ENCODE measurements around the gene ID1. TPM values are rescaled to one million over a fixed set of nuclear protein-coding genes. Genes with fewer than 3 reads are reported as not detected.
"Not testable (repeated sequence)": the region's sequence is repeated elsewhere in the genome, so short reads cannot be mapped to it uniquely, and the experiment has no call there.

The ID1 gene
- total RNA-seq, 2 experiments from 2014 or later: 0.44 to 0.71 TPM

- CTCF ChIA-PET: interaction anchor here (20.5 kb wide), 1 partner anchor 42 kb away, joined by 673 read pairs; no protein-coding TSS in a partner anchor
- POLR2A ChIA-PET: no interaction called here
These were observed 2.7 kb downstream of the ID1 start for GRCh38 chr20:31607640-31608250.

- ChIA-PET CTCF (interaction anchor here (20.5 kb wide), 1 partner anchor 42 kb away, joined by 673 read pairs; no protein-coding TSS in a partner anchor), POLR2A (interaction anchor here (0.5 kb wide), 1 partner anchor 35 kb away, joined by 5 read pairs; no protein-coding TSS in a partner anchor)
These were observed 3.3 kb downstream of the ID1 start for GRCh38 chr20:31608251-31608945.

- CTCF ChIA-PET: interaction anchor here (0.9 to 20.5 kb wide), 31 partner anchors 9 to 151 kb away, joined by 3 to 673 read pairs (median 5); partner anchors contain the start of genes HM13 and ID1
- POLR2A ChIA-PET: interaction anchor here (0.6 to 1.8 kb wide), 7 partner anchors 8 to 111 kb away, joined by 3 to 9 read pairs (median 4); partner anchors contain the start of gene BCL2L1
These were observed 7.2 kb downstream of the ID1 start for GRCh38 chr20:31612271-31612640.

- CTCF ChIA-PET: interaction anchor here (20.5 kb wide), 1 partner anchor 49 kb away, joined by 673 read pairs; no protein-coding TSS in a partner anchor
- POLR2A ChIA-PET: no interaction called here
These were observed 10.3 kb downstream of the ID1 start for GRCh38 chr20:31615416-31615815.

- POLR2A ChIA-PET: no interaction called here
- CTCF ChIA-PET: interaction anchor here (0.7 to 20.5 kb wide), 2 partner anchors 12 to 52 kb away, joined by 3 to 673 read pairs; no protein-coding TSS in a partner anchor
These were observed 12.5 kb downstream of the ID1 start for GRCh38 chr20:31617432-31618104.

- ChIA-PET POLR2A (no interaction called here), CTCF (interaction anchor here (20.5 kb wide), 1 partner anchor 54 kb away, joined by 673 read pairs; no protein-coding TSS in a partner anchor)
These were observed 15.2 kb downstream of the ID1 start for GRCh38 chr20:31620246-31620645.

GRCh38 chr20:31623123-31623505 lies 18.0 kb downstream of the ID1 start:
- CTCF ChIA-PET, POLR2A ChIA-PET: not testable (repeated sequence)

- POLR2A ChIA-PET: interaction anchor here (0.6 kb wide), 1 partner anchor 54 kb away, joined by 6 read pairs; no protein-coding TSS in a partner anchor
- CTCF ChIA-PET: not testable (repeated sequence)
These were observed 21.4 kb downstream of the ID1 start for GRCh38 chr20:31626534-31626933.

GRCh38 chr20:31628057-31628456 lies 23.0 kb downstream of the ID1 start:
- CTCF ChIA-PET, POLR2A ChIA-PET: not testable (repeated sequence)

GRCh38 chr20:31630187-31630790 lies 25.2 kb downstream of the ID1 start:
- ChIA-PET CTCF (interaction anchor here (0.8 to 1.9 kb wide), 3 partner anchors 9 to 31 kb away, joined by 3 to 5 read pairs (median 5); no protein-coding TSS in a partner anchor), POLR2A (interaction anchor here (0.6 kb wide), 1 partner anchor 46 kb away, joined by 5 read pairs; no protein-coding TSS in a partner anchor)

GRCh38 chr20:31632548-31633338 lies 27.7 kb downstream of the ID1 start:
- ChIA-PET POLR2A (no interaction called here), CTCF (interaction anchor here (0.7 to 3.2 kb wide), 7 partner anchors 10 to 91 kb away, joined by 3 to 18 read pairs (median 4); partner anchors contain the start of gene BCL2L1)

- POLR2A ChIA-PET: interaction anchor here (2.0 kb wide), 1 partner anchor 90 kb away, joined by 7 read pairs; the partner anchor contains the start of gene BCL2L1
- CTCF ChIA-PET: interaction anchor here (0.6 to 3.2 kb wide), 16 partner anchors 8 to 94 kb away, joined by 3 to 19 read pairs (median 4); partner anchors contain the start of gene BCL2L1
These were observed 28.3 kb downstream of the ID1 start for GRCh38 chr20:31633339-31633914.

- ChIA-PET POLR2A (no interaction called here), CTCF (no interaction called here)
These were observed 32.6 kb downstream of the ID1 start, which contains the start of gene COX4I2 for GRCh38 chr20:31637660-31638059. COX4I2 (plus strand) TSS chr20:31637912; CDS start chr20:31639018, 1,106 bp downstream.

- ChIA-PET POLR2A (no interaction called here), CTCF (interaction anchor here (1.5 to 2.0 kb wide), 3 partner anchors 7 to 86 kb away, joined by 4 to 5 read pairs (median 5); no protein-coding TSS in a partner anchor)
These were observed 33.2 kb downstream of the ID1 start for GRCh38 chr20:31638317-31638716.

GRCh38 chr20:31638816-31639215 lies 33.7 kb downstream of the ID1 start:
- ChIA-PET CTCF (interaction anchor here (1.5 to 2.0 kb wide), 3 partner anchors 8 to 85 kb away, joined by 4 to 5 read pairs (median 5); no protein-coding TSS in a partner anchor), POLR2A (no interaction called here)

GRCh38 chr20:31640259-31640658 lies 35.2 kb downstream of the ID1 start:
- CTCF ChIA-PET: interaction anchor here (0.7 to 2.0 kb wide), 3 partner anchors 11 to 84 kb away, joined by 3 to 5 read pairs (median 4); no protein-coding TSS in a partner anchor

GRCh38 chr20:31641391-31641790 lies 36.3 kb downstream of the ID1 start:
- ChIA-PET CTCF (interaction anchor here (0.8 to 1.8 kb wide), 2 partner anchors 29 to 79 kb away, joined by 3 to 4 read pairs; no protein-coding TSS in a partner anchor), POLR2A (no interaction called here)

More at GRCh38 chr20:31640259-31640658, 35.2 kb downstream of the ID1 start:
- POLR2A ChIA-PET: no interaction called here

GRCh38 chr20:31642837-31643236 lies 37.7 kb downstream of the ID1 start:
- POLR2A ChIA-PET: interaction anchor here (0.7 kb wide), 1 partner anchor 19 kb away, joined by 3 read pairs; no protein-coding TSS in a partner anchor
- CTCF ChIA-PET: interaction anchor here (1.9 kb wide), 1 partner anchor 10 kb away, joined by 4 read pairs; no protein-coding TSS in a partner anchor
